GM18507 (cell line): ENCODE data around the gene ATOH8.
A peak's percentile ranks its signal among the peaks of the same experiment; 100 is the strongest.

ENCODE experiments used
- DNase-seq: peaks from one replicate; pipeline ENCODE4 v3.0.0; 2011; ENCODE audit warnings: low read depth; ENCODE audit not compliant: insufficient read length; ENCODE audit errors: extremely low spot score
- FAIRE-seq: peaks from 2 replicates; lab custom pipeline; 2011; peaks lifted over from hg19 to GRCh38; lab: Jason Lieb, UNC

Gene ATOH8

DNA sequence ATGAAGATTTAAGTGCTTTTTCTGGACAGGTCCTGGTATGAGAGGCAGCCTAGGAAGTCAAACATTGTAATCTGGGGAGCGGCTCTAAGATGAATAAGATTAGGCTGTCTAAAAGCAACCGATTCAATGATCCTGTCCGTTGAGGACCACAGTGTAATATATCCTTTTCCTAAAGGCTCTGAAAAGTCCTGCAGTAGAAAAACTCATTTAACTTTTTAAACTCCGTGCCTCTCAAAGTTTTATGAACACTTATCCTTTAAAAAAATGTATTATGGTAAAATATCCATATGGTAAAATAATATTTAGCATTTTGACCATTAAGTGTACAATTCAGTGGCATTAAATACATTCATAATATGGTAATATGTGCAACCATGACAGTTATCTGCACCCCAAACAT, 39.8 kb downstream of the ATOH8 start:
- FAIRE-seq (no peak), DNase-seq (no peak)

DNA sequence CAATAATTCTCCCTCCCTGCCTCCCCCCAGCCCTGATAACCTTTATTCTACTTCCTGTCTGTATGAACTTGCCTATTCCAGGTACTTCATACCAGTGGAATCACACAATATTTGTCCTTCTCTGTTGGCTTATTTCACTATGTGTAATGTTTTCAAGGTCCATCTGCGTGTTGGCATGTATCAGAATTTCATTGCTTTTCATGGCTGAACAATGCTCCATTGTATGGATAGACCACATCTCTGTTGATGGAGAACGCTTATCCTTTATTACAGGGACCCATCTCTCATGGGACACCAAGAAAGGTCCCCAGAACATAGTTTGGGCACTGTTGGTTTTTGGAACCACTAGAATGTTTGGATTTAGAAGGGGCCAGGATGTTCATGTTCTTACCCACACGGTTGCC, 40.2 kb downstream of the ATOH8 start:
- FAIRE-seq (no peak), DNase-seq (no peak)

DNA sequence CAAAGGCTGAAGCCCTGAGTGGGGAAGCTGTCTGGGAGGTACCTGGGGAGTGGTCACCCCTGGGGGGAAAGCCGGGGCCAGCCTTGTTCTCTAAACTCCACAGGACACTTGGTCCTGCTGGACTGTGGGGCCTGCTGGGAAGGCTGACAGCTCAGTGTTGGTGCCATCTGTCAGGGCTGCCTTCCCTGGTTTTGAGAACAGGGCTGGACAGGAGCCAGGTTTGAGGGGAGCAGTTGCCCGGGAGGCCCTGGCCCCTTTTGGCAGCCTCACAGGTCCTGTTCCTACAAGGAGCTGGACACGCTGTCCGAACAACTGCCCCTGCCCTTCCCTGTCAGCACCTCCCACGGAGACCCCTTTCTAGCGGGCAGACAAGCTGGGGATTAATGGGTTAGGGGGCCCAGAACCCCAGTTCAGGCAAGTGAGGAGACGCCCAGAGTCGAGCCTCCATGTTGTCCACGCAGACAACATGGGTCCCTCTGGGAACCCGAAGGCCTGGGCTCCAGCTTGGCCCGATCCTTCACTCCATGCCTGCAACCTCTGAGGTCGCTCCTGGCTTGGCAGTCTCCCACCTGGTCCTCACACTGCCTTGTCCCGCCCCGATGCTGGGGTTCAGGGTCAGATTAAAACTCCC, 40.8 kb downstream of the ATOH8 start:
- no peak for FAIRE-seq
- DNase-seq = no peak

DNA sequence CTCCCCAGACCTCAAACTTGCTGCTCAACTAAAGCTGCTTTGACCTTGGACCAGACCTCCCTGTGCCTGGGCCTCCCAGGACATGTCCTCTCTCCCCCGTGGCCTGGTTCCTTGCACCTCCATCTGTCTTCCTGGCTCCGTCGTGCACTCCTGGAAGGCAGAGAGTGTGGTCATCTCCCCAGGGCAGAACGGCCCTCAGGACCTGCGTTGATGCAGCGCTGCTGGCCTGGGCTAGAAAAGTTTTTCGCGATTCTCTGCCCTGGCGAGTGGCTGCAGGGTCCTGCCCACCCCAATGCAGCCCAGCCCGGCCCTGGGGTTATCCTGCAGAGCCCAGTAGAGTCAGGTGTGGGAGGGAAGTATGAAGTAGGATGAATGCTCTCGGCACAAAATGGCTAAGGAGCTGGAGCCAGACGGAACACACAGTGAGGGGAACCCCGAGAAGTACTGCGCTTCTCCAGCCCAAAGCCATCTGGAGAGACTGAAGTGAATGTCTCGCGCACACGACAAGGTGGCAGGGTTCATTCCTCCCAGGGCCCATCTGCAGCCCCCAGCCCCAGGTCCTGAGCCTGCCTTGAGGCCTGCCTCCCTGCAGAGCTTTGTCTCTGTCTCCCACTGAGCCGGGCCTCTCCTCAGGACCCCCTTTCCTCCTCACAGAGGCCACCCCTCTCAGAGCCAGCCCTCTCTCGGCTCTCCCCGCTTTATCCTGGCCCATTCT, 41.7 kb downstream of the ATOH8 start:
- DNase-seq = no peak
- no peak for FAIRE-seq

DNA sequence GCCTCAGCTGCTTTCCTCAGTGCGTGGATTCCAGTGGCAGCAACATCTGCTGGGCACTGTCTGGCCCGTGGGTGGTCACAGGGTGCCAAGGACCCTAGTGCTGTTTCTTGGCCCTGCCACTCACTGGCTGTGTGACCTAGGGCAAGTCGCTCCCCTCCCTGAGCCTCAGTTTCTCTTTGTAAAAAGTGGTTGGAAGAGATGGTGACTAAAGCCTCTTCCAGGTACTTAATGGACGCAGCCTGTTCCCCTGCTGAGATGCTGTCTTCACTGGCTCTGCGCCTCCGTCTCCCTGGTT, 42.2 kb downstream of the ATOH8 start:
- FAIRE-seq (no peak), DNase-seq (no peak)

DNA sequence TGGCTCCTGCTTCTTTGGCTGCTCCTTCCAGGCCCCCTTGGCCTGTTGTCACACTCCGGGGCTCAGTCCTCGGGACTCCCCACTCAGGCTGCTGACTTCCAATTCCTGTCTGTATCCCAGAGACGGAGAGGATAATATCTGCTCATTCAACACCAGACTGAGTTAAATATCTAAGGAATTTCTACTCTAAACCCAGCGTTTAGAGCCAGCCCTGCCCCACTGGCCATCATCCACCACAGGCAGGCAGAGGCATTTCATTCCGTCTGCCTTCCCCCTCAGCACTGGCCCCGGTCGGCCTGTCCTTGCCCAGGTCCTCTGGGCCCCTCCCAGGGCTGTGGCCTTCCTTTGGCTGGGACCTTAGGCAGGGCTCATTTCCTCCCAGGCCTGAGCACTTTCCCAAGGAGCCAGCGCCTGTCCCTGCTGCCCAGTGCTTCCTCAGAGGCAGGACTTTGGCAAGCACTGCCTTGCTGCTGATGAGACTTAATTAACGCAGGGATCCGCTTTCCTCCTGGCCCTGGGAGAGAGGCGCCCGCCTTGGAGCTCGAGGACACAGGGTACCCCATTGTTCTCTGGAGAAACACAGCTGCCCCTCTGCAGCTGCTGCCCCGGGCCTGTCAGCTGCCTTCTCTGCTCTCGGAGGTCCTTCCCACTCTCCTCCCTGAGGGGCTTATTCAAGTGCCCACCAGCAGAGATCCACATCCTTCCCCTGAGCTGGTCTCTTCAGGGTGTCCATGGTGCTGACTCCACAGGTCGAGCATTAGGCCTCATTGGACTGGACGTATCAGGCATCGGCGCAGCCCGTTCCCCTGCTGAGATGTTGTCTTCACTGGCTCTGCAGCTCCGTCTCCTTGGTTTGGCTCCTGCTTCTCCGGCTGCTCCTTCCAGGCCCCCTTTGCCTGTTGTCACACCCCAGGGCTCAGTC, 42.8 kb downstream of the ATOH8 start:
- no peak for FAIRE-seq
- DNase-seq = no peak

DNA sequence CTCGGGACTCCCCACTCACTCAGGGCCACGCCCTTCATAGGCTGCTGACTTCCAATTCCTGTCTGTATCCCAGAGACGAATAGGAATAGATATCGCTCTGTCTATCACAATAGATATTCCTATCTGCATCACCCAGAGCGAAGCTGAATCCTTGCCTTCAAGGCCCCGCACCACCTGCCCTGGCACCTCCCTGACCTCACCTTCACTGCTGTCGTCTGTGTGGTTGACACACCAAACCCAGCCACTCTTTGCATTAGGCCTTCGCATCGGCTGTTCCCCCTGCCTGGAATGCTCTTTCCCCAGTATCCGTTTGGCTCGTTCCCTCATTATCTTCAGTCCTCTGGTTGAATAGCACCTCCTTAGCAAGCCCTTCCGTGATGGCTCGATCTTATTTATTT, 43.5 kb downstream of the ATOH8 start:
- no peak for DNase-seq
- no peak for FAIRE-seq

DNA sequence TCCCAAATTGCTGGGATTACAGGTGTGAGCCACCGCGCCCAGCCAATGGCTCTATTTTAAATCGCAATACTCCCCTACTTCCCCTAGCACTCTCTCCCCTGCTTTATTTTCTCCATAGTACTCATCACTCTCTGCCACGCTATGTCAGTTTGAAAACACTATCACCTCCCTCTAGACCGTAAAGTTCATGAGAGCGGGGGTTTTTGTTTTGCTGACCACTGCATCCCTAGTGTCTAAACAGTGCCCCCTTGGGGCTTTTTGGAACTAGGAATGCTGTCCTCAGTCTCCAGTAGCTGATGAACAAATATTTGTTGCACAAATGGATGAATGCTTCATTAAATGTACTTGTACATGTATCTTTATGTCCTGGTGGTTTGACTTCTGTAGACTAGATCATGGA, 44.1 kb downstream of the ATOH8 start:
- no peak for DNase-seq
- FAIRE-seq = no peak

DNA sequence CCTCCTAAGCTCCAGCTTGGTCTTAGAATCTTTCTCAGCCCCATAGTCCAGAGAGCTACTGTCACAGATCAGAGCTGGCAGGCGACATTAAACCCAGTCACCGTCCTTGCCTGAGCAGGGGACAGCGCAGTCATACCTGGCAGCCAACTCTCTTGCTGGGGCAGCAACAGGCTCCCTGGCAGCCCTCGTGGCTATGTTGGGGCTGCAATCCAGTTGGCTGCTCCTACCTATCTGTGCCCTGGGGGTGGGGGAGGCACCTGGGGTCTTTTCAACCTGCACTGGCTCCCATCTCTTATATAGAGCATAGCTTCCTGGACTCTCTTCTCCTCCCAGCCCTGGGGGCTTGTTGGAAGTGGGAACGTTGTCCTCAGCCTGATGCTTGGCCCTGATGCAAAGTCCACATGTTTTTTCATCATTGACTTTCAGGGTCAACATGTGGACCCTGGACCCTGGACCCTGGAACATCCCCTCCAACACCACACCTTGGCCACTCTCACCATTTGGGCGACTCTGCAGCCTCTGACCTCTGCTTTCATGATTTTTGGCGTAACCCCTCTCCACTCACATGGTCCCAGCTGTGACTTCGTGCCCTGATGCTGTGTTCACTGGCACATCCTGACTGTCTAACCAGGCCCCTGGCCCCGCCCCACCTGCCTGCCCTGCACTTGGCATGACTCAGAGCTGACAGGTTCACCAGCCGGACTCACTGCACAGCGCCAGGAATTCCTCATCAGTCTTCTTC, 45.6 kb downstream of the ATOH8 start:
- no peak for FAIRE-seq

DNA sequence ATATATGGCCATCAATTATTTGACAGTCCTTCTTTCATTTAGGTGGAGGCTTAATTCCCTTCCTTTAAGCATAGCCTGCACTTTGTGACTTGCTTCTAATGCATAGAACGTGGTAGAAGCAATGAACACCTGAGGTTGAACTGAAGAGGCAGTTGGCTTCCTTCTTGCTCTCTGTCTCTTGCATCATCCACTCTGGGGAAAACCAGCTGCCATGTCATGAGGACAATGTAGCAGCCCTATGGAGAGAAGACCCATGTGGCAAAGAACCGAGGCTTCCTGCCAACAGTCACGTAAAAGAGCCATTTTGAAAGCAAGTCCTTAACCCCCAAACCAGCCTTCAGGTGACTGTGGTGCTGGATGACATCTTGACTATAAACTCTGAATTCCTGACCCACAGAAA, 46.8 kb downstream of the ATOH8 start:
- DNase-seq (no peak), FAIRE-seq (no peak)

More for the DNA sequence above, 45.6 kb downstream of the ATOH8 start:
- no peak for DNase-seq

DNA sequence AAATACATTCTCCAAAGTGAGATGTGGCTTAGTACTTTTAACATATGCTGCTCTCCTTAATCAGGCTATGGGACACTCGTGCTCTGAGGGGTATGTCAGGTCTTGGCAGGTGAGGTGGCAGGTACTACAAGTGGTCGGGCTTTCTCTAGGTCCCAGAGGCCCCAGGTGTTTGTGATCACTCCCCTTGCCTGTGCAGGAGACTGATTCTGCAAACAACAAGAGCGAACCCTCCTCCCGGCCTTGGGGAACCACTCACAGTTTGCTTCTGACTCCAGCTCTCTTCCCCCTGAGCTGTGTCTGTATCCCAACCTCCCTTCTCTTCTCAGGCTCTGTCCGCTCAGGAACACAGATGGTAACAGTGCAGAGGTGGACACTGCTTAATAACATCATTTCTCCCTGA, 48.1 kb downstream of the ATOH8 start:
- FAIRE-seq = no peak
- no peak for DNase-seq

DNA sequence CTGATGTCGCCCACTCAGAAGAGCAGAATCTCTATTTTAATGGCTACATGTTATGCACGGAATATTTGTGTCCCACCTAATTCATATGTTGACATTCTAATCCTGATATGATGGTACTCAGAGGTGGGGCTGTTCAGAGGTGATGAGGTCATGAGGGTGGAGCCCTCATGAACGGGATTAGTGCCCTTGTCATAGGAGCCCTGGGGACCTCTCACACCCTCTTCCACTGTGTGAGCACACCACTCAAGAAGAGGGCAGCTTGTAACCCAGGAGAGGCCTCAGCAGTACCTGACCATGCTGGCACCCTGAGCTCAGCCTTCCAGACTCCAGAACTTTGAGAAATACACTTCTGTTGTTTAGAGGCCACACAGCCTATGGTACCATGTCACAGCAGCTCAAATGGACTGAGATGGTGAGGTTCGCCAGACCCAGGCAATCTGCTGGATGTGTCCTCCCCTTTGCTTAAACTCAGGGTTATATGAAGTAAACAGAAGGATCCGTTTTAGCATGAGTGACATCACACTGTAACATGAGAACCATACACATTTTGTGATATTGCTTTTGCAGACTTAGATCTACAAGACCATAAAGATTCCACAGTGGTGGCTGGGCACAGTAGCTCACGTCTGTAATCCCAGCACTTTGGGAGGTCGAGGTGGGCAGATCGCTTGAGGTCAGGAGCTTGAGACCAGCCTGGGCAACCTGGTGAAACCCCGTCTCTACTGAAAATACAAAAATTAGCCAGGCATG, 48.7 kb downstream of the ATOH8 start:
- DNase-seq = no peak
- FAIRE-seq = no peak

DNA sequence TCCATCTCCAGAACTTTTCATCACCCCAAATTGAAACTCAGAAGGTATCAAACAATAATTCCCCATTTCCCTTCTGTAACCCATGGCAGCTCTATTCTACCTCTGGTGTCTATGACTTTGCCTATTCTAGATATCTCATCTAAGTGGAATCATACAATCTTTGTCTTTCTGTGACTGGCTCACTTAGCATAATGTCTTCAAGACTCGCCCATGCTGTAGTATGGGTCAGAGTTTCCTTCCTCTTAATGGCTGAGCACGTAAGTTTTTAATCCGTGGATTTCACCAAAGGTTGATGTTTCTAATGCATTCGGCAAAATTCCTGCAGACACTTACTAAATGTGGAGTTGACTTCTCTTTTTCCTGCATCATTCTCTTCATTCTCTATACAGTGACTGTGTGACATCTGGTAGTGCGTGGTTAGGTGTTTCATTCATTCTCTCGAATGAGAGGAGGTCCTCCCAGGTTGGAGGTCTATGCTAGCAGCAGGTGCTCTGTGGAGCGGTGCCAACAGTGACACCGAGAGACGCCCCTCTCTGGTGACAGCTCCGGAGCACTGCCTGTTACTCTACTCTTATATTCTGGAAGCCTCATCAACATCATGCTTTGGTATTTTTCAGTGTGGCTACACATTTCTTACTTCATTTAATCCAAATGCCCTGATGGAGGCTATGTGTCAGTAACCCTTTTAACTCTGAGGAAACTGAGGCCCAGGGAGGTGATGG, 50.1 kb downstream of the ATOH8 start:
- FAIRE-seq = no peak

DNA sequence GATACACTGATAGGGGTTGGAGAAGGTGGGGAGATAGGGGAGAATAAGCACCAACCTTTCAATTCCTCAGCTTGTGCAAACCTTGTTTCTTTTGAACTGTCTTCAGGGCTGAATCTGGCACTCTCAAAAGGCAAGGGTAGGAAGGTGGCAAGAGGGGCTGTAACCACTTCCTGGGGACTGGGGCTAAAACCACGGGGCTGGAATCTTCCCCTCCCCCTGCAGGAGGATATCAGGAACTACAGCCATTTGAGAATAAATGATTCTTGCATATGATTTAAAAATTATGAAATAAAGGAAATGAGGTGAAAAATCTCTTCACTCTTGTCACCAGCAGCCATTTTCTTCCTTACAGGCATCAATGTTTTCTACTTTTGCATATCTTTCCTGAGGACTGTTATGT, 50.8 kb downstream of the ATOH8 start:
- FAIRE-seq (no peak), DNase-seq (no peak)

More for the DNA sequence above, 50.1 kb downstream of the ATOH8 start:
- no peak for DNase-seq

DNA sequence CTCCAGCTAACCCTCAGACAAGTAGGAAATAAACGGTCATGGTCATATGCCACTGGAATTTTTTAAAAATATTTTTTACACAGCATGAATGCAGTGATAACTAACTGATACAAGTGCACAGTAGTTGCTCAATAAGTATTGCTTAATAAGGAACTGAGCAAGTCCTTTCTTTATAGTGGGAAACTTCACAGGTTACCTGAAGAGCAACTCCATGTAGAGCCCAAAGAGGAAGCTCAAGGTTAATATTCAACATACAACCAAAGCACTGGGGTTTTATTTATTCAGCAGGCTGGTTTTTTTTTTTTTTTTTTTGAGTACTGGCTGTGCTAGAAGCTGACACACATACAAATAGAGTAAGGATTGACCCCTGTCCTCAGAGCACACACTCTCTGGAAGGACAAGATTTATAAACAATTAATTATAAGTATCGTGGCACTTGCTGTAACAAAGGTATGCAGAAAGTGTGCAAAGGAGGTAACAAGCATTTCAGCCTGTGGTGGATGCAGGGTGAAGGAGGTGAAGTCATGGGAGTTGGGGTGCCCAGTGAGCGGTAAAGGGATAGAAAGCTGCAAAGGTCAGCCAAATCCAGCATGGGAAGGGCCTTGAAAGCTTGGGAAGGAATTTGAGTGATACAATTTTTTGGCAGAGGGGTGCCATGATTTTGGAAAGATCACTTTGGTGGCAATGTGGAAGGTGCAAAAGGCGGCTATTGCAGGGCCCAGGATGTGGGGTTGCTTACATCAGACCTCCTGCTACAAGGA, 52.7 kb downstream of the ATOH8 start:
- DNase-seq (peak; percentile 30), FAIRE-seq (peak; percentile 75)

DNA sequence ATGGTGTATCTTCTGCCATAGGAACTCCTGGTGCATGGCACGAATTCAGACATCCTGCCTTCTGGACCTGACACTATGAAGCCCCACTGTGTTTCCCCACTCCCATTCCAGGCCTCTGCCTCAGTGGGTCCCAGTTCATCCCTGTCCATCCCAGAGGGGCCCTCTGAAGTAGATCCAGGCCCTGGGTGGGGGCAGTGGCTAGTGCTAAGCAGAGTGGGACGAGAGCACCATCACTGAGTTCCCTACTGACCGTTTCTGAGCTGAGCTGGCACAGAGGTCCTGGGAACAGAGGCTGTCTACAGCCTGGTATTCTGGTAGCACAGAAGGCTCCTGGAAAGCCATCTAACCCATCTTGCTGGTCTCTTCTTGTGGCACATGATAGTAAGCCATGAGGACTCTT, 54.0 kb downstream of the ATOH8 start:
- no peak for DNase-seq
- no peak for FAIRE-seq

DNA sequence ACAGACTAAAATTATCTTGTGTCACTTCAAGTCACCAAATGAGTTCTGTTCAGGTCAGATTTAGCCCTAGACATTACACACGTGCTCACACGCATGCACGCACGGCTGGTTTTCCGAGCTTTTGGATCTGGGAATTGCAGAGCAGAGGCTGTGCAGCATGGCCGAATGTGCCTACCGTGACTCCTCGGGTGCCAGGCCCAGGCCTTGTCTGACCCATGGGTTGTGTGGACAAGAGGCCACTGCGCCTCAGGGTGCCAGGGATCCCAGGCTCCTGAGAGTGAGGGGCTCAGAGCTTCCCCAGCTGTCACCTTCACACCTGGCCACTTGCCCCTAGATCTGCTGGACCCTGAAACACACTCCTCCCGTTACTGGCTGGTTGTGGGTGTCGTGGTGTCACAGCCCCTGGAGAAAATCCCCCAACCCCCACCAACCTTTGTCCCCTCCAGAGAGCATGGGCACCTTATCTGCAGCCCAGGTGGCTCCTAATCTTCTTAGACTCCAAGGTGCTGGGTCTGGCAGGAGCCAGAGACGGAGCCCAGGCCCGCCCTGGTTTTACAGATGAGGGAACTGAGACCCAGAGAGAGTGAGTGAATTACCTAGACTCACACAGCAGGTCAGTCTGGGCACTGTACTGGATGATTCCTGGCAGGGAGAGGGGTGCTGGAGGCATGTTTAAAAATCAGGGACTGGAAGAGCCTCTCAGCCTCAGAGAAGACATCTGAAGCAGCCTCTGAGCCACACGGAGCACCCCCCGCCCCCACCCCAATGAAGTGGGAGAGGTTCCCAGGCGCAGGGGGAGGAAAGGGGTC, 56.8 kb downstream of the ATOH8 start:
- FAIRE-seq (no peak), DNase-seq (no peak)
